HK-2 (cell line): ENCODE measurements around the gene SARDH.
"Not testable (repeated sequence)": the region's sequence is repeated elsewhere in the genome, so short reads cannot be mapped to it uniquely, and the experiment has no call there.

Experiments used
- DNase-seq: peaks from one replicate; pipeline ENCODE4 v3.0.0-alpha.2; 2018; ENCODE audit not compliant: unreplicated experiment

Gene SARDH

GRCh38 chr9:133684121-133684935 is 53.8 kb downstream of the SARDH start:
- no peak for DNase-seq

GRCh38 chr9:133683586-133684120 is 54.5 kb downstream of the SARDH start:
- no peak for DNase-seq

GRCh38 chr9:133682818-133683585 is 55.1 kb downstream of the SARDH start:
- no peak for DNase-seq

GRCh38 chr9:133681658-133682306 is 56.4 kb downstream of the SARDH start:
- no peak for DNase-seq

- DNase-seq: no peak
Observed at GRCh38 chr9:133680976-133681657, 57.0 kb downstream of the SARDH start.

- no peak for DNase-seq
Observed at GRCh38 chr9:133680250-133680975, 57.7 kb downstream of the SARDH start.

- DNase-seq: no peak
Observed at GRCh38 chr9:133679466-133680061, 58.6 kb downstream of the SARDH start.

GRCh38 chr9:133679056-133679455 is 59.1 kb downstream of the SARDH start:
- DNase-seq: no peak

GRCh38 chr9:133677126-133678010 is 60.8 kb downstream of the SARDH start:
- no peak for DNase-seq

GRCh38 chr9:133676450-133676849 is 61.7 kb downstream of the SARDH start:
- DNase-seq: no peak

- DNase-seq: not testable (repeated sequence)
Observed at GRCh38 chr9:133675796-133676195, 62.4 kb downstream of the SARDH start.

GRCh38 chr9:133674091-133674490 is 64.1 kb downstream of the SARDH start:
- no peak for DNase-seq

GRCh38 chr9:133673258-133673655 is 64.9 kb downstream of the SARDH start:
- no peak for DNase-seq

GRCh38 chr9:133672503-133673257 is 65.5 kb downstream of the SARDH start:
- no peak for DNase-seq

GRCh38 chr9:133671371-133671770 is 66.8 kb downstream of the SARDH start:
- DNase-seq: no peak

- DNase-seq: no peak
Observed at GRCh38 chr9:133670466-133670865, 67.7 kb downstream of the SARDH start.

GRCh38 chr9:133669182-133669801 is 68.9 kb downstream of the SARDH start:
- DNase-seq: no peak

GRCh38 chr9:133667759-133668450 is 70.2 kb downstream of the SARDH start:
- DNase-seq: no peak
